Smooth muscle cell (in vitro differentiated cells): ENCODE data around the gene FAM83D. TPM values are rescaled to one million over a fixed set of nuclear protein-coding genes. Genes with fewer than 3 reads are reported as not detected.

Source experiments
- DNase-seq: peaks from one replicate; lab custom pipeline; 2025; ENCODE audit not compliant: unreplicated experiment; lab: John Stamatoyannopoulos, UW
- H2AFZ ChIP-seq: fragments of 200-600 bp; sonication (generic); 2 replicates; pipeline ENCODE4 v1.6.0; 2016; ENCODE audit warnings: antibody characterized with exemption, low read depth, mild to moderate bottlenecking
- H3F3A ChIP-seq: fragments of 200-600 bp; sonication (generic); 2 replicates; pipeline ENCODE4 v1.6.0; 2017; ENCODE audit warnings: antibody characterized with exemption, low read depth
- H3K27ac ChIP-seq: fragments of 200-600 bp; sonication (generic); 2 replicates; pipeline ENCODE4 v1.5.1; 2016; ENCODE audit warnings: low read depth, mild to moderate bottlenecking
- H3K27me3 ChIP-seq: fragments of 200-600 bp; sonication (generic); 2 replicates; pipeline ENCODE4 v1.6.1; 2016; ENCODE audit warnings: low read depth, mild to moderate bottlenecking
- H3K36me3 ChIP-seq: fragments of 200-600 bp; sonication (generic); 2 replicates; pipeline ENCODE4 v1.5.1; 2016; ENCODE audit warnings: low read depth
- H3K4me1 ChIP-seq: fragments of 200-600 bp; sonication (generic); 2 replicates; pipeline ENCODE4 v1.5.1; 2016; ENCODE audit warnings: low read depth
- H3K4me2 ChIP-seq: fragments of 200-600 bp; sonication (generic); 2 replicates; pipeline ENCODE4 v1.6.0; 2016; ENCODE audit warnings: mild to moderate bottlenecking
- H3K4me3 ChIP-seq: fragments of 200-600 bp; sonication (generic); 2 replicates; pipeline ENCODE4 v1.5.1; 2016; ENCODE audit warnings: mild to moderate bottlenecking
- H3K79me2 ChIP-seq: fragments of 200-600 bp; sonication (generic); 2 replicates; pipeline ENCODE4 v1.6.0; 2016; ENCODE audit warnings: low read depth, mild to moderate bottlenecking
- H3K9ac ChIP-seq: fragments of 200-600 bp; sonication (generic); 2 replicates; pipeline ENCODE4 v1.6.0; 2016; ENCODE audit warnings: low read depth
- H3K9me3 ChIP-seq: fragments of 200-600 bp; sonication (generic); replicated peaks from 2 replicates; pipeline ENCODE4 v1.5.1; 2016; ENCODE audit warnings: low read depth
- H4K20me1 ChIP-seq: fragments of 200-600 bp; sonication (generic); 2 replicates; pipeline ENCODE4 v1.6.0; 2016; ENCODE audit warnings: low read depth
- CTCF ChIP-seq: fragments of 200-600 bp; sonication (generic); IDR thresholded peaks from 2 replicates; pipeline ENCODE4 v1.5.1; 2017; ENCODE audit warnings: borderline replicate concordance, mild to moderate bottlenecking, antibody characterized with exemption; ENCODE audit not compliant: insufficient read depth, poor library complexity, severe bottlenecking
- WGBS: methylation state at CpG from one replicate; pipeline ENCODE4 v1.1.7; 2016; ENCODE audit warnings: low lambda C conversion rate; 5-methylcytosine and 5-hydroxymethylcytosine counted together
- polyA plus RNA-seq: library from polyadenylated mRNA; unstranded; fragments of >200 nt; fragmentation: Nextera tagmentation; extraction: Ambion mirVana; gene quantifications from 2 replicates; pipeline ENCODE4 v1.2.1, GENCODE V29; 2016
- total RNA-seq: library from RNA; depleted of rRNA; stranded (reverse); fragments of >200 nt; gene quantifications from 2 replicates; pipeline ENCODE4 v1.2.3, GENCODE V29; 2014

FAM83D gene
- total and polyA plus RNA-seq, 2 experiments from 2014 or later = 5.7 to 10.7 TPM

GRCh38 chr20:38888059-38888831, 38.0 kb upstream of the FAM83D start:
- Histone ChIP-seq H3K36me3 (no peaks in the 10 kb centered on the region), H3K9me3 (no peaks in the 10 kb centered on the region), H3K9ac (no peak overlapping the region), H3K4me3 (no peak overlapping the region), H3F3A (no peaks in the 10 kb centered on the region), H3K4me1 (no peaks in the 10 kb centered on the region), H4K20me1 (no peaks in the 10 kb centered on the region), H3K27me3 (peaks cover 7% of the 10 kb centered on the region), H3K27ac (no peak overlapping the region), H3K79me2 (no peaks in the 10 kb centered on the region), H3K4me2 (no peak overlapping the region), H2AFZ (no peak overlapping the region)
- TF ChIP-seq CTCF = no peak
- WGBS = 77% methylated on average over 12 of the region's 13 CpGs
- no peak for DNase-seq

GRCh38 chr20:38889050-38889449, 37.2 kb upstream of the FAM83D start:
- H3K9ac ChIP-seq = no peak overlapping the region
- no peak for TF ChIP-seq CTCF
- no peak overlapping the region for H3K4me3 ChIP-seq
- no peaks in the 10 kb centered on the region for H3K79me2 ChIP-seq
- H3K27ac ChIP-seq = no peak overlapping the region
- no peaks in the 10 kb centered on the region for H3K9me3 ChIP-seq
- WGBS = 91% methylated on average over 2 of the region's 2 CpGs
- H3K4me2 ChIP-seq = no peak overlapping the region
- DNase-seq = no peak
- H2AFZ ChIP-seq = no peak overlapping the region
- H3F3A ChIP-seq = no peaks in the 10 kb centered on the region
- peaks cover 7% of the 10 kb centered on the region for H3K27me3 ChIP-seq
- no peaks in the 10 kb centered on the region for H3K36me3 ChIP-seq
- H3K4me1 ChIP-seq = no peaks in the 10 kb centered on the region
- H4K20me1 ChIP-seq = no peaks in the 10 kb centered on the region

DNA sequence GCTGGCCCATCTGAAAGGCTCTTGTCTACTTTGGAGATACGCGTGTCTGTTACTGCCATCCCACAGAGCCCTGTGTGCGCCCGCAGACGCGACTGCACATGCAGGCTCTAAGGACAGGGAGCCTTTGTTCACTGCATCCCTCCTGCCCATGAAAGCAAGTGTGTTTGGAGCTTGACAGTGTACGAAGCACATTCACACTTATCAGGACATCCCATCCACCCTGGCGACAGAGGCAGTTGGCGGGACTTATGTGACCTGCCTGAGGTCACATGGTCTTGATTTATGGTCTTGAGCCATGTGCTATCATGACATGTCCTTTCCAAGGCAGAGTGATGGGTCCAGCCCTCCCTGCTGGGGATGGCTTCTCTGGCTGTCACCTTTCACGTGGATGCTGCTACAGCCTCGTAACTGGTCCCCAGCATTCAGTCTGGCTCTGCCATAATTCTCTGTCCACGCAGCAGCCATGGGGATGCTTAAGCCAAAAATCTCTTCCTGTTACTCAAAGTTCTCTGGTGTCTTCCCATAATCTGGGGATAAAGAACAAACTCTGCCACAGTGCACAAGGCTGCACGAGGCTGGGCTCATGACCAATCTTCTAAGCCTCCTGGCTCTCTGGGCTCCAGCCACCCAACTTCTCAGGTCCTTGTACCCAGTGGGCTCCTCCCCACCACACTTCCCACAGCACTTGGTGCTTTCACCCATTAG, 36.3 kb upstream of the FAM83D start:
- Histone ChIP-seq H3K27ac (no peak overlapping the region), H2AFZ (no peak overlapping the region), H4K20me1 (no peaks in the 10 kb centered on the region), H3F3A (no peaks in the 10 kb centered on the region), H3K4me3 (no peak overlapping the region), H3K4me2 (no peak overlapping the region), H3K36me3 (no peaks in the 10 kb centered on the region), H3K9me3 (no peaks in the 10 kb centered on the region), H3K9ac (no peak overlapping the region), H3K27me3 (peaks cover 13% of the 10 kb centered on the region), H3K79me2 (no peaks in the 10 kb centered on the region), H3K4me1 (no peaks in the 10 kb centered on the region)
- no peak for TF ChIP-seq CTCF
- no peak for DNase-seq
- WGBS = 87% methylated on average over 13 of the region's 13 CpGs

DNA sequence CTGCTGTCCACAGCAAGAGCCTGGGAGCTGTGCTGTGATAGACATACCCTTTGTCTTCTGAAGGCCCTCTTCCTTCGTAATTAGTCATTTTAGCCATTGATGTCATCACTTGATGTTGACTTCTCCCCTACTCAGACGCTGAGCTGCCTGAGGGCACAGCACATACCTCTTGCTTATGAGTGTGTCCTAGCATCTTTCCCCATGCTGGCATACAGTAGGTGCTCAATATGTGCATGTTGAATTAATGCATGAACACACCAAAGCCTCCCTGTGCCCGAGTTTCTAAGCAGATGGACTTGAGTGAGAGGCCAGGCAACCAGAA, 35.8 kb upstream of the FAM83D start:
- H3K4me3 ChIP-seq = no peak overlapping the region
- no peak for TF ChIP-seq CTCF
- no peak overlapping the region for H3K4me2 ChIP-seq
- peaks cover 18% of the 10 kb centered on the region for H3K27me3 ChIP-seq
- H3K36me3 ChIP-seq = no peaks in the 10 kb centered on the region
- no peaks in the 10 kb centered on the region for H3K4me1 ChIP-seq
- 75% methylated on average over 3 of the region's 3 CpGs for WGBS
- no peak overlapping the region for H3K9ac ChIP-seq
- no peaks in the 10 kb centered on the region for H4K20me1 ChIP-seq
- H3K79me2 ChIP-seq = no peaks in the 10 kb centered on the region
- H2AFZ ChIP-seq = no peak overlapping the region
- no peak overlapping the region for H3K27ac ChIP-seq
- DNase-seq = no peak
- H3K9me3 ChIP-seq = no peaks in the 10 kb centered on the region
- H3F3A ChIP-seq = no peaks in the 10 kb centered on the region
